NCI-H82 treated with DMSO at 0.1 percent for 48 hours (cell line): ENCODE measurements around the gene TRERF1.
A peak's percentile ranks its signal among the peaks of the same experiment; 100 is the strongest.
"Not testable (repeated sequence)": the region's sequence is repeated elsewhere in the genome, so short reads cannot be mapped to it uniquely, and the experiment has no call there.

Experiments
- DNase-seq: peaks from one replicate; lab custom pipeline; 2025; ENCODE audit not compliant: unreplicated experiment; lab: John Stamatoyannopoulos, UW

Gene TRERF1

DNA sequence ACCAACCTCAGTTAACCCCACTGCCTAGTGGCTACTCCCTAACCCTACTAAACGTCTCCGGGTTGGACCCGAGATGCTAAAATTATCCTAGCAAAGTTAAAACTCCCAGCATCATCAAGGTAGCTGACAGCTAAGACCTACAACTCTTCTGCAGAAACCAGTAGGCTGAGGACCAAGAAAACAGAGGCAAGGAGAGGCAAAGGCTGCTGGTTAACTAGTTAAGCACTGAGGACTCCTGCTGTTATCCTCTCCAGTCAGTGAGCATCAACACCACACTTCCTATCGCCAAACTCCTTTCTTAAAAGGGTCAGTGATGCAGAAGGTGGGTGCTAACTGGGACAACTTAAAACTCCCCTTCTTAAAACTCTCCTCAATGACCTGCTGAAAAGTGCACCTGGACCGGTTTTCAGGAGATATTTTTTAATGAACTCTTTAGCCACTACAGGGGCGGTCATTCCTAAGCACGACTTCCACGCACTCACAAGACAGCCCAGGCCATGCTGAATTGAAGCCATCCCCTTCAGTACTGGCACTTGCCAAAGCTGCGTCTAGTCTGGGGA, 1.7 kb downstream of the TRERF1 start:
- no peak for DNase-seq

DNA sequence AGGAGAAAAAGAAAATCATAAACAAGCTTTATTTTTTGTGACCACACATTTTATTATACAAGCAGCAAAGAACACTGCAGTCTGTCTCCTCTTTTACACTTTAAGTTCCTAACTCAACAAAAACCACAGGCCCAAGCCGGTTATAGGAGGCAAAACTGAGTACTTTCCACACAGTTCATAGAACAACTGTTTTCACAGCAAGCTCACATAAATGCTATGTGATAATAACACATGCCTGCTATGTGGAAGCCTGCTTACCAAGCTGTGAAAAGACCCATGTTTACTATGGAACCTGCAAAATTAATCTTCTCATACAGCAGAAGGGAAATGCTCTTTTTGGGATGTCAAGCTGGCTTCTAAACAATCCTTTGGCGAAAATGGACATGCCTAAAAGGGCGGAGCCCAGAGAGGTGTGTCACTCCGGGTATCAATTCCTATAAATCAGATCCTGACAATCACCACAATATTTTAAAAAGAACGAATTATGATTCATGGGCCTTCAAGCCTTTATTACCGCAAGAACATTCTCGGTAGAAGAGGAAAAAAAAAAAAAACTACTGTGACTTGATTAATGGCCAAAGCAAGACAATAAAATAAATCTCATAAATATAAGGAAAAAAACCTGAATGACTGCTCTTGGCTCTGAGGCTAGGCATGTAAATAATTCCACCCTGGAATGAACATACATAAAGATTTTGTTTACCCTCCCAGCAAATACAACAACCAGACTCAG, 2.6 kb downstream of the TRERF1 start:
- no peak for DNase-seq

DNA sequence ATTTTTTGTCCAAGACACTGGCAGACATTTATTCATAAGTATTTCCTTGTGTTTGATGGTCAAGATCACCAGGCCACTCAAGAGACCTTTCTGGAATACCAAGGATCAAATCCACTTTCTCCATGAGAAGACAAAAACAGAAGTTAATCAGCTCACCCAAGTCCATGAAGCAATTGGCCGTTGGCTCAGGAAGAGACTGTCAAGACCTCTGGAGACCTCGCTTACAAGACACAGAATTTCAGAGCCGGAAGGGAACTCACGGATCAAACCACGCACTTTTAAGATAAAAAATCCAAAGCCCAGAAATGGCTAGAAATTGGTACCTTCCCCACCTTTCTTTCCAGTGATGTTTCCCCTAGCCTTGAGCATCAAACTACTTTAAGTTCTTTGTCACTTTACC, 3.3 kb downstream of the TRERF1 start:
- DNase-seq = no peak

DNA sequence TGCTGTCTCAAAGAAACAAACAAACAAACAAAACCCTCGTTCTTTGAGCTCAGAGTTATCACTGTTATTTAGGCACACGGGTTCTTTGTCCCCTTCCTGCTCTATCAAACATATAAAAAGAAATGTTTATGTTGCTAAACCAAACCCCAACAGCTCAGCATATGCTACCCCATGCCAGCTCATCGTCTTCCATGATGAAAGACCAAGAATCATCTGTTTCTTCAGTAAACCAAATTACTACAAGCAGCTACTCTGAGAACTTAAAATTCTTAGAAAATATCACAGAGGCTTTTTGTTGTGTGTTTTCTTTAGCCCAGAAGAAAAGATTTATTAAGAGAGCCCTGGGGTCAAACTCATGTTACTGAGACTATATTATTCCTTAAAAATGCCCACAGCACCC, 4.7 kb downstream of the TRERF1 start:
- no peak for DNase-seq

DNA sequence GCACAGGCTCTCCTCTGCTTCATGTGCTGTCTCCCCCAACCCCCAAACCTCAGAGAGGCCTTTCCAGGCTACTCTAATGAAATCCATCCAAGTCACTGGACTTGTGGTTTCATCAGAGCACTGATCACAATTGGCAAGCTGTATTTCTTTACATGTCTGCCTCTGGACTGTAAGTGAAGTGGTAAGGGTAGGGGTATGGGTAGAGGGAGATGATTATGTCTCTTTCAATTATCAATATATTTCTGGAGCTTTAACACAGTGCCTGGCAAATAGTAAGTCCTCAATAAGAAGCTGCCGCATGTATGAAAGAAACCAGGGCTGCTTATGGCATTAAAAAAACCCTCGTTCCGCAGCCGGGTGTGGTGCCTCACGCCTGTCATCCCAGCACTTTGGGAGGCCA, 5.4 kb downstream of the TRERF1 start:
- DNase-seq = no peak

DNA sequence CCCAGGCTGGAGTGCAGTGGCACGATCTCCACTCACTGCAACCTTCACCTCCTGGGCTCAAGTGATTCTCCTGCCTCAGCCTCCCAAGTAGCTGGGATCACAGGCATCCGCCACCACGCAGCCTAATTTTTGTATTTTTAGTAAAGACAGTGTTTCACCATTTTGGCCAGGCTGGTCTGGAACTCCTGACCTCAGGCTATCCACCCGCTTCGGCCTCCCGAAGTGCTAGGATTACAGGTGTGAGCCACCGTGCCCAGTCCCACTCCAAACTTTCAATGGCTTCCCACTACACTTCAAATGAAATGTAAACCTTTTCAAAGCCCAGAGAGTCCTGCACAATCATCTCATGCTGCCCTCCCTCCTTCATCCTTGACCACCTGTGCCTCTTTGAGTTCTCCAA, 5.8 kb downstream of the TRERF1 start:
- DNase-seq = not testable (repeated sequence)

DNA sequence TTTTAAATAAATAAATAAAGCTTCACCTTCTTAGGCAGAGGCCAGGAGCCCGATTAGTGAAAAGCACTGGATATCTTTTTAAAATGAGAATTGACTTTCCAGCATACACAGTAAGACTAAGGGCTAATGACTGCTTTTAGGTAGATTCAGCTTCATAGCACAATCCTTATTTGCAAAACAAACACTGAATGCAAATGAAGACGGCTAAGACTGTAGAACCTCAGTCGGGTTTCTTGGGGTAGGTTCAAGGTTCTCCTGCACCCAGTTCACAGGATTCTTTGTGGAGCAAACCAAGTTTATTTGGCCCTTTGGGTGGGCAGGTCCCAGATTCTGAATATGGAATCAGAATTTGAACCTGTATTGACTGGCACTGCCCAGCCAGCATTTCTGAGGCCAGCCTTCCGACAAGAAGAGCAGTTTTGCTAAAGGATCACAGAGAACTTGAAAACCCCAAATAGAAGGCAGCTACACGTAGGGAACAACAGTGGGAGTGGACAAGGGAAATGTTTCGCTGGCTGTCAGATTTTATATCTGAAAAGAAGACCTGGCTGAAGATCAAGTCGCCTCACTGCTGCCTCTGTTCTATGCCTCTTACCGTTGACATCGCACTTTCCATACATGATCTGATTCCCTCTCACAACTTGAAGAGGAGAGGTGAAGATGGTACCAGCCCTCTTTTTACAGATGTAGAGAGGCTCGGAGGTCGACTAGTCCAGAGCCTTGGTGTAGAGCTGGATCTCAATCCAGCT, 8.2 kb downstream of the TRERF1 start:
- DNase-seq = no peak

DNA sequence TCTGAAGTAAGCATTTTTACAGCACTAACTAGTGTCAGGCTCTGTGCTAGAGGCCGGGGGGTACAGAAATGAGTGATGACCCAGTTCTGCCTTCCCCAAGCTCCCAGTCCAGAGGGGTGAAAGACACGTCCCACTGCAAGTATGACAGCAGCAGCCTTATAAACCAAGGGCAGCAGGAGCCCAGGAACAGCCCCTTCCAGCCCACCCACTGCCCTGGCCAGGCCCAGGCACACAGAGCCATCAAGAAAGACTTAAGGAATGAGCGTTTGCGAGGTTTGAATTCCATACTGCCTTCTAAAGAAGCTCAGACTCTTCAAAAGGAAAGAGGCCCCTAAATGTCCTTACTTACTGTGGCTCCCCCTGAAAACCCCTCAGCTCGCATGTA, 10.0 kb downstream of the TRERF1 start:
- DNase-seq = no peak

DNA sequence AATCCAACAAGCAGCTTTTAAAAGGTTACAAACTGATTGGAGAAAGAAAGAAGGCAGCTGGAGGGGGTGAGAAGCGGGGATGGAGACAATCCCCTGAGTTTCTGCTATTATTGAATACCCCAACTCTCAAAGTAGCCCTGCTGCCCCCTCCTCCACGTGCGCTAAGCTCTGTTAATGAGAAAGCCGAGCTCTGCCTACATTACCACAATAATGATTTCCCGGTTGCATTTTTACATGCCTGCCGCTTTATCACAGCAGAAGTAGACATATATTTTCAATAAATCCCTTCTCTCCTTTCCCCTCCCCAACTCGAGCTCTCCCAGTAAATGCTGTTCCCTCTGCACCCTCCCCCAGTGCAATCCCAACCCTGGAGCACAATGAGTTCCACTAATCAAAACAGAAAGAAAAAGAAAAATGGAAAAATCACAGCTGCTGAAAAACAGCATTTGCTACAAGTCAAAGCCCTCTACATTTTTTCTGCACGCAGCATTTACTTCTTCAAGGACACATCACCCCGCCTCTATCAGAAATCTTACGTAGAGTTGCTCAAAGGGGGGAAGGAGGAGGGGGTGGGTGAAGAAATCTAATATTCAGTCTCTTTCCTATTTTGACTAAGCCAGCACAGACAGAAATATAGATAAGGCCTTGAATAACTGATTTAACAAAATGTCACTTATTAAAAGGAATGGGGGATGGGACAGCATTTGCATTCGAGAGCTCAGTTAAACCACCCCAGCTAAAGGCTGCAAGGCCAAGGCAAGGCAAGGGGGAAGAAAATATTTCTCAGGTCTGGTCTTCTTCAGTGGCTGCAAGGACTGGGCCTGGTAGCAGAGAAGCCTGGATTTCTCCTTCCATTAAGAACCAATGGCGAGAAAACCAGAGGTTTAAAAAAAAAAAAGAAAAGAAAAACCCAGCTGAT, 10.7 kb downstream of the TRERF1 start:
- no peak for DNase-seq

DNA sequence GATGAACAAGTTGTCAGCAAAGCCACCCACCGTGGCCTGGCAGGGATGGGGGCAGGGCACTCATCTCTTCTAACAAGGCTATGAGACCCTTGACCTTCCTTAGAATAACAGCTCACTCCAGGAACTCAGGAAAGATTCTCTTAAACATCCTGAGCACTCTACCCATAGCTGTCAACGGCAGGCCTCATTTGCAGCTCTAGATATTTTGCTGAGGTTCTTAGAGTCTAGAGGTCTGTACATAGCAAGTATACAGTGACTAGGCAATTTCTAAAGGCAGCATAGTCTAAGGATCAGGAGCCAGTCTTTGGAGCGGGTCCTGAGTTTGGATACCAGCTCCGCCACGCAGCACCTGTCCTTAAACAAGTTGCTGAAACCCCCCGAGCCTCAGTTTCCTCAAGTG, 11.7 kb downstream of the TRERF1 start:
- no peak for DNase-seq

DNA sequence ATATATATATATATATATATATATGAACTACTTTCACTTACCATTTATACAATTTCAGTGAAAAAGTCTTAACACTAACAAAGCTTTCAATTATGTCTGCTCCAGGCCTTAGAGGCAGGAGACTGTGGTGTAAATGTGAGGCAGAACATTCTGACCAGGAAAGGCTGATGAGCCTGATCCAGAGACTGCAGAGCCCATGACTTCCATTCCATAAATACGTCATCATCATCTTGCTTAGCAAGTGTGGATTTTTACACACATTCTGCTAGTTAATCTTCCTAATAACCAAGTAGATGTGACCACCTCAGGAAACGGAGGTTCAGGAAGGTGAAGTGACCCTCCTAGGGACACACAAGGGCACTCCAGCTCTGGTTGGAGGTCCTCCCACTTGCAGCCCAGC, 14.9 kb downstream of the TRERF1 start:
- no peak for DNase-seq

DNA sequence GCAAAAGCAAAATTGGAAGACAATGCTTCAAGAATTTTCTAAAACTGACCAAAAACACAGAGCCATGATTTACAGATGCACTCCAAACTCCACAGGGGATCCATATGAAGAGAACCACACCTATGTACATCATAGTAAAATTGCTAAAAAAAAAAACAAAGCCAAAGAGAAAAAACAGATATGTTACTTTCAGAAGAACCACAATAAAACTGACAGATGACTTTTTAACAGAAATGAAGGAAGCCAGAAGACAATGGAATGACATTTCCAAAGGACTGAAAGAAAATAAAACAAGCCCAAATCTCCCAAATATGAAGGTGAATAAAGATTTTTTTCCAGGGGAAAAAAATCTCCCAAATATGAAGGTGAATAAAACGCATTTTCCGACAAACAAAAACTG, 17.5 kb downstream of the TRERF1 start:
- no peak for DNase-seq

DNA sequence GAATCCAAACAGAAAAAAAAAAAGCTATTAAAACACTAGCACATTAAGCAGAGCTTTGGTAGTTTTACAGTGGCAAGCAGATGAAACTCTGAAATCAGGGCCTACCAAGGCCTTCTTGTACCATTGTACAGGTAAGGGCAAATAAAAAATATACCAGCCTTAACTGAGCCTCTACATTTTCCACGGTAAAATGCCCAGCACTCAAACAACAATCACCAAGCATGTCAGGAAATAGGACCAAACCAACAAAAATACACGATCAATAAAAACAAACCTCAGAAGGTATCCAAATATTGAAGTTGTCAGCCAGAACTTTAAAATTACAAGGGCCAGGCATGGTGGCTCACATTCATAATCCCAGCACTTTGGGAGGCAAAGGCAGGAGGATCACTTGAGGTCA, 18.3 kb downstream of the TRERF1 start:
- DNase-seq = no peak

DNA sequence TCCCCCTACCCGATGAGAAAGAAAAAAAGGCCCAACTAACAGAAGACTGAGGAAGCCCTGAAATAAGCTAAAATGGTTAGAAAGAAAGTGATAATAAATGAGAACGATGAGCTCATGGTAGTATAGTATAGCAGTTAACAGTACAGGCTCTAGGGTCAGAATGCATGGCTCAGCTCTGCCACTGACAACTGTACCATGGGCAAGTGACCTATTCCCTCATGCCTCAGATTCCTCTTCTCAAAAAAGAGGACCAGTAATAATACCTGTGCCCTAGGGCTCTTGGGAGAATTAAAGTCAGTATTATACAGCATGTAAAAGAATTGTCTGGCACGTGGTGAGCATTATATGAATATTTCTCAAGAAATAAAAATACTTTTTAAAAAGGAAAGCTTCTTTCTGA, 19.8 kb downstream of the TRERF1 start:
- no peak for DNase-seq

DNA sequence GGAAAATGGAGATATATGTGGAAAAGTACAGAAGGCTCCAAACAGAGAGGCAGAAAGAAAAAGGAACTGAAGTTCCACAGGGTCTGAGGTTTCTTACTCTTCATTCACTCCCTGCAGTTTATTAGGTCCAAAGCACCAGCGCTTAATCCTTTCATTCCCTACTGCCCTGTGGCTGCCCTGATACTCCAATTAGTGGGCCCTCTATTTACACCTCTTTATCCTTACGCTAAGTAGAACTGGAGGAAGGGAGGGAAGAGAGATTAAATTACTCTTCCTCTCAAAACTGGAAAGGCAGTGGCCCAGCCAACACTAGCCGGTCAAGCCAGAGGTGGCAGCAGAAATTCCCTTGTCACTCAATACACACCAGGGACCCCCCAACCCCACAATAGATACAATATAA, 20.4 kb downstream of the TRERF1 start:
- DNase-seq = peak; percentile 82

DNA sequence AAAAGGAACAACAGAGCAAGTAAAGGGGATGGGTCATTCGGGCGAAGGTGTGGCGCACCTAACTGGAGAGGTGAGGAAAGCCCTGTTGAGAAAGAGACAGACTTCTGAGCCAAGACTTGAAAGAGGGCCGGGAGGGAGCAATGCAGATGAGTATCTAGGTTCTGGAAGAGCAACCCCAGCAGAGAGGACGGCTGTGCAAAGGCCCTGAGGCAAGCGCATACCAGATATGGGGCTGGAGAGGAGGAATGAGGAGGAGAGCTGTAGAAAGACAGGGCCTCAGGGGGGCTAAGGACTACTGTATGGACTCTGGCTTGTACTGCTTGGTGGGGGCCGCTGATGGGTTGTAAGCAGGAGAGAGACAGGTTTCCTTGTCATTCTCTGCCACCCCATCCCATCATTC, 21.9 kb downstream of the TRERF1 start:
- no peak for DNase-seq

DNA sequence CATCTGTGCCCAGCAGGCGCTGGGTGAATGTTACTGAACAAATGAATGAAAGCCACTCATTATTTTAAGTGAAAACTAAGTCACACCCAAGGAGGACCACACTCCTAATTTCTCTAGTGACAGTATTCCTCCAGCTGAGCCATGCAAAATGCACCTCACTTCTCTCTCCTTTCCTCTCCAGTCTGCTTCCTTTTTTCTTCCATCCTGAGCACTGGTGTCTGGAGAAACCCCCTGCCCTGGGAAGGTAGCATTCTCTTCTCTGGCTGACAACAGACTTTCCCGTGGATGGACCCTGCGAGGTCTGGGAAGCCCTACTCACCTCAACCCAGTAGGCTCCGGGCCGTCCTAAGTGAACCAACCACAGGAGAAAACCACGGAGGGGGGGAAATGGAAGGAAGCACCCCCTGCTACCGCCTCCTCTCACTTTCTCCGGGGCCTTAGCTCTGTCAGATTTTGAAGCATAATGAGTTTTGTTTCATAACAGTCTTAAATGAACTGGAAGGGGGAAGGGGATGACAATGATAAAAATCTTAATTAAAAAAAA, 22.6 kb downstream of the TRERF1 start:
- DNase-seq = no peak

DNA sequence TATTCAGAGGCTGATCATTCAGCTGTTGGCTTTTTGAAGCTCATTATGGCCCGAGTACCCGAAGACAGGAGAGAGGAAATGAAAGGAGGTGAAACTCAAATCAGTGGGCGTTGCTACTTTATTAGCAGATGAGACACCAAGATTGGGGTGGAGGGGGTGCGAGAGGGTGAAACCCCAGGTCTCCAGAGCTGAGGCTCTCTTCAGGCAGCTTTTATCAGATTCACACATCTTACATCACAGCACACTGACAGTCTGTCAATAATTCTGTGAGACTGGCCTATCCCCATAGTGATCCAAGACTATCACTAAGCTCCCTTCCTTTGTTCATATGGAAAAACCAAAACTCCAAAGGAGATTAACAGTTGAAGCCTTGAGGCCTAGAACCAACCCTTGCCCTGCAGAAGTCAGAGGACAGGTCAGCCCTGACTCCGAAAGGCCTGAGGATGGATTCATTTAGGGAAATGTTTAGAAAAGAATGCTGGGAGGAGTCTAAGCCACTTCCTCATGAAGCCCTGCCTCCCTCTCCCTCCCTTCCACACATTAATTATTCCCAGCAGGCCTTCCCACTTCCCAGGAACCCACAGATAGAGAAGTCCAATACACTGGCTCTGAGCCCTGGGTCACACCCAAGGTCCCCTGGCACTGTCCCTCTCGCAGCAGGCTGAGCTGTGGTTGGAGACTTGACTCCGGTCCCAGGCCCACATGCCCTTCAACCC, 23.2 kb downstream of the TRERF1 start:
- DNase-seq = no peak

DNA sequence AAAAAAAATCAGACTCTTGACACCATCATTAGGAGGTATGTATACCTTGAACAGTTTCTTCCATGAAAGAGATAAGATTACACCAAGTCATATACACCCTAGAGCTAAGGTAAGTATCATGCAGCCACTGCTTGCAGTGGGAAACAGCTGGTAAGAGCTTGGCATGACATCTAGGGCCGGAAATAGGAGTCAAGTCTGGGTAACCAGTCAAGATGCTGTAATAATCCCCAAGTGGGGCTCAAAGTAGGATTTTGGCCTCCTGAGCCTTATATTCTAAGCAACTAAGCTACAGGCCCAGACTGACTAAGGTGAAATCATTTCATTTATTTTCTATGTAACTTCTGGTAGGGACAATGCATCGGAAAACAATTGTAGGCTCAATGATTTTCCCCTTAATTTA, 23.9 kb downstream of the TRERF1 start:
- no peak for DNase-seq

DNA sequence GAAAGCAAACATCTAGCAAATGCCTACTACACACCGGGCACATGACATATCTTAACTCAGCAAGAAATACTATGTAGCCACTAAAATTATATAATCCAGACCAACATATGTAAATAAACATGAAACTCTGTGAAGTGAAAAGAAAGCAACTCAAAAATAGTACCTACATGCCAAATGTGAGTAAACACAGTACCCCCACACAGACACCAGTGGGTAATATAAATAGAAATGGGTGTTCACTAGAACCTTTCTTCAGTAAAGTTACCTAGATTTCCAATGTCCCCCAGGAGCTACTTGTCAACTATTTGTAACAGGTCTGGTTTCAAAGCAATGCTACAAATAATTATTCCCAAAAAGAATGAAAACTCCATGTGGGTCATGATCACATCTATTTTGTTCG, 25.5 kb downstream of the TRERF1 start:
- DNase-seq = no peak
